Astrocyte of the cerebellum (primary cell): ENCODE data around the gene GPC5.

Experiments used
- DNase-seq: peaks from one replicate; pipeline ENCODE4 v3.0.0-alpha.2; 2011; ENCODE audit warnings: low read depth
- H3K4me3 ChIP-seq: 2 replicates; pipeline ENCODE4 v1.5.1; 2011; ENCODE audit warnings: mild to moderate bottlenecking, low read depth, low read length, moderate library complexity
- in situ Hi-C: cut with HindIII; loops from 2 replicates; pipeline ENCODE4 v1.10.0; 2017; ENCODE audit warnings: low sequenced_read_pairs
- TF ChIP-seq, protein P1 (sequence below): IDR thresholded peaks from 2 replicates; pipeline ENCODE4 v1.5.1; 2012; ENCODE audit warnings: low read length, low read depth, moderate library complexity, mild to moderate bottlenecking; ENCODE audit errors: missing control alignments

The GPC5 gene

DNA sequence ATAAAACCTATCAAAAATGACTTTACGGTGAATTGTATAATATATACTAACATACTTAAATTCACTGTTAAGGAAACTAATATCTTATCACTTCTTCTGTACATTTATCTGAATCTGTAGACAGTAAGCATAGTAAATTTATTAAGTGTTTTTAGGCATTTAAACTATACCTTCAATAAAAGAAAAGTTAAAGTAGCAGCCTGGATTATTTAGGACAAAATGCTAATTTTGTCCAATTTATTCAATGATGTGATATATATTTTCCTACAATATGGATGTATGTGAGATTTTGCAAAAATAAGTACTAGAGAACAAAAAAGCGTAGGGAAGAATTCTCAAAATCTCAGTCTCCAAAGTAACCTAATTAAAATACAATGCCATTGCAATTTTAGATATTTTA is 299.9 kb downstream of the GPC5 start:
- in situ Hi-C loops, result no loop called here
- no peak overlapping the region for H3K4me3 ChIP-seq

DNA sequence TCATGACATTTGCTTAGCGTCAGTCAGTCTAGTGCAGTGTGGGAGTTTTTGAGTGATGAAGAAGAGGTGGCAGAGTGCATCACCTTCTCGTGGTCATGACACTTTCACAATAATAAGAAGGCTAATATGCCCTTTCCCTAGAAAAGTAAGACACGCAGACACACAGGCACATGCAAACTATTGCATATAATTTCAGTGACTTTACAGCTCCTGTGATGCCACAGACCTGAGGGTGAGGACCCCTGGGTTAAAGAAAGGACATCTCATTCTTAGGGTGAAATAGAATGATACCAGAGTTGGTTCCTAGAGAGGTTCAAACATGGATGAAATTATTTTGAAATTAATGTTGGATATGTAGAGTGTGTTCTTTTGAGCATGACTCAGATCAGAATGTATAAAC is 300.3 kb downstream of the GPC5 start:
- DNase-seq, result no peak
- in situ Hi-C loops, result no loop called here
- TF ChIP-seq, protein P1, sequence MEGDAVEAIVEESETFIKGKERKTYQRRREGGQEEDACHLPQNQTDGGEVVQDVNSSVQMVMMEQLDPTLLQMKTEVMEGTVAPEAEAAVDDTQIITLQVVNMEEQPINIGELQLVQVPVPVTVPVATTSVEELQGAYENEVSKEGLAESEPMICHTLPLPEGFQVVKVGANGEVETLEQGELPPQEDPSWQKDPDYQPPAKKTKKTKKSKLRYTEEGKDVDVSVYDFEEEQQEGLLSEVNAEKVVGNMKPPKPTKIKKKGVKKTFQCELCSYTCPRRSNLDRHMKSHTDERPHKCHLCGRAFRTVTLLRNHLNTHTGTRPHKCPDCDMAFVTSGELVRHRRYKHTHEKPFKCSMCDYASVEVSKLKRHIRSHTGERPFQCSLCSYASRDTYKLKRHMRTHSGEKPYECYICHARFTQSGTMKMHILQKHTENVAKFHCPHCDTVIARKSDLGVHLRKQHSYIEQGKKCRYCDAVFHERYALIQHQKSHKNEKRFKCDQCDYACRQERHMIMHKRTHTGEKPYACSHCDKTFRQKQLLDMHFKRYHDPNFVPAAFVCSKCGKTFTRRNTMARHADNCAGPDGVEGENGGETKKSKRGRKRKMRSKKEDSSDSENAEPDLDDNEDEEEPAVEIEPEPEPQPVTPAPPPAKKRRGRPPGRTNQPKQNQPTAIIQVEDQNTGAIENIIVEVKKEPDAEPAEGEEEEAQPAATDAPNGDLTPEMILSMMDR, result no peak
- no peak overlapping the region for H3K4me3 ChIP-seq

More for the DNA sequence above, 299.9 kb downstream of the GPC5 start:
- no peak for DNase-seq
- TF ChIP-seq, protein P1, result no peak

DNA sequence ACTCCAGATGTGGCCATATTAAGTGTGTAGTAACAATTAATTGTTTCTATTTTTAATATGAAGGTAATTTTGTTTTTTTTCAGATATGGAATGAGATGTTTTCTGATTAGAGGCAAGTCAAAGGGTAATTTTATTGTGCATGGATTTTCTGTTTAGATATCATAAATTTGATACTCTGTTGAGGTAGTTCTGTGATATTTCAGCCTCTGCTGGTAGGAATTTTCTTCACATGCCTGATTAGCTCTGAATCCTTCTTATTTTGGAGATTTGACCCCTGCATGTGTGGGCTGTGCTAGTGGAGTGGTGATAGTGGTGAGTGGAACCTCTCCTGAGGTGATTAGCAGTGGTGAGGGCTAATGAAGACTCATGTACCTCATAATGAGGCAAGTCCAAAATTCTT is 301.4 kb downstream of the GPC5 start:
- H3K4me3 ChIP-seq, result no peak overlapping the region
- in situ Hi-C loops, result no loop called here
- DNase-seq, result no peak
- TF ChIP-seq, protein P1, result no peak

DNA sequence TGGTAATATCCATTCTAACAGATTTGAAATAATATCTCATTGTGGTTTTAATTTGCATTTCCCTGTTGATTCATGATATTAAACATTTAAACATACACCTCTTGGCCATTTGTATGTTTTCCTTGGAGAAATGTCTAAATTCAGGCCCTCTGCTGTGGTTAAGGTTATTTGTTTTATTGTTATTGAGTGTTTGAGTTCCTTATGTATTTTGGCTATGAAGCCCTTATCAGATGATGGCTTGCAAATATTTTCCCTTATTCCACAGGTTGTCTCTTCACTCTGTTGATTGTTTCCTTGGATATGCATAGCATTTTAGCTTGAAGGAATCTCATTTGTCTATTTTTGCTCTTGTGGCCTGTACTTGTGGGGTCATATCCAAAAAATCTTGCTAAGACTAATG is 303.6 kb downstream of the GPC5 start:
- TF ChIP-seq, protein P1, result no peak
- DNase-seq, result peak; percentile 5

DNA sequence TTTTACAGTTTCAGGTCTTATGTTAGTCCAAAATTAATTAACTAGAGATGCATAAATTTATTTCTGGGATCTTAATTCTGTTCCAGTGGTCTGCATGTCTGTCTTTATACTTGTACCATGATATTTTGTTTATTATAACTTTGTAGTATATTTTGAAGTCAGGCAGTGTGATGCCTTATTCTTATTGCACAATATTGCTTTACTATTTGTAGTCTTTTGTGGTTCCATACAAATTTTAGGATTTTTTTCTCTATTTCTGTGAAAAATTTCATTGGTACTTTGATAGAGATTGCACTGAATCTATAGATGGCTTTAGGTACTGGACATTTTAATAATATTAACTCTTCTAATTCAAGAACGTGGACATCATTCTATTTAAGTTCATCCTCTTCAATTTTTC is 304.0 kb downstream of the GPC5 start:
- in situ Hi-C loops, result no loop called here
- H3K4me3 ChIP-seq, result no peak overlapping the region
- TF ChIP-seq, protein P1, result no peak
- DNase-seq, result no peak

More for the DNA sequence above, 303.6 kb downstream of the GPC5 start:
- no peak overlapping the region for H3K4me3 ChIP-seq
- in situ Hi-C loops, result no loop called here

DNA sequence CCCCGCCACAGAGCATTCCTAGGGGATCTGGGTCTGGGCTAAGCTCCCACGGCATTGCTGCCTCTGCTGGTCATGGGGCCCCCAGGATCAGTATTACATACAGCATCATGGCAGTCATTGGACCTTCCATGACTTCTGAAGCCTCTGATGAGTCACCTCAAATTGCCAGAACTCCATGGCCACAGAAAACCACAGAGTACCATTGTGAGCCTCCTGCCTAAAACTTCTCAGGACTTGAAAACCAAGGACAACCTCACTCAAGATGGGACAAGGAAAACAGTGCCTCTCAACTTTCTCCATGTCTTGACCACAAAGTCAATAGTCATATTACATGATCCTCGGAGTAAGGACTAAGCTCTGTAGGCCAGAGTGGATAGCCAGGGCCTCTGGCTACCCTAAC is 306.0 kb downstream of the GPC5 start:
- no peak overlapping the region for H3K4me3 ChIP-seq
- in situ Hi-C loops, result no loop called here
- TF ChIP-seq, protein P1, result no peak
- DNase-seq, result no peak

DNA sequence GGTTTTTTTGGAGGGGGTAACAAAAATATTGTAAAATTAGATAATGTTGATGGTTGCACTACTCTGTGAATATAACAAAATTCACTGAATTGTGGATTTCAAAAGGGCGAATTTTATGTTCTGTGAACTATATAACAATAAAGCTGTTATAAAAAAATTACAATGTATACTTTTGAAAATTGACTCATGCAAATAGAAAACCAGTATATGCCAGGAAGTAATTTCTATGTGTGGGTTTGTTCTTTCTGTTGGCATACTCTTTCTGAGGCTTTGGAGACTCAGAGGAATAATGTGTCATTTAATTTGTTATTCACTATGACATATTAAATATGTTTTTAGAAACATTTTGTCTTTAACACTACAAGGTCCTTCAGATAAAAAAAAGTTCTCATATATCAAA is 310.1 kb downstream of the GPC5 start:
- no peak for DNase-seq
- in situ Hi-C loops, result no loop called here
- TF ChIP-seq, protein P1, result no peak
- no peak overlapping the region for H3K4me3 ChIP-seq
